AG08395 (cell line): Measurements from ENCODE around the gene MAP3K20.
"Not testable (repeated sequence)": the region's sequence is repeated elsewhere in the genome, so short reads cannot be mapped to it uniquely, and the experiment has no call there.

Experiments used
- DNase-seq: peaks from one replicate; pipeline ENCODE4 v3.0.0; 2012; ENCODE audit warnings: mixed read lengths, low spot score

MAP3K20 gene

DNA sequence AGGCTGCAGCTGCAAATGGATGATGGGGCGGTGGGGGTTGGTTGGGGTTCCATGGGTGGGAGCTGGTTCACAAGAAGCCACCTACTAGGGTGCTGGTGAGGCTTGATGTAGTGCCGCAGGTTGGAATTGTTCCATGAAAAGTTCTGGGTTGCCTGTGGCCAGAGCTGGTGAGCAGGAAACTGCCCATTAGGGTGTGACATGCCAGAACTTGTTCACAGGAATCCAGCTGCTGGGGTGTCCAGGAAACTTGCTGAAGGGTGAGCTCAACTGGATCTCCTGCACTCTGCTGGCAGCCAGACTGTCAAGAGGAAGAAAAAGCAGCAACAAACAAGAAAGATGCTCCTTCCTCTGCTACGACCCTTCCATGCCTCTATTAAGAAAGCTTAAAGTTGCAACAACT lies 48.8 kb downstream of the MAP3K20 start:
- no peak for DNase-seq

DNA sequence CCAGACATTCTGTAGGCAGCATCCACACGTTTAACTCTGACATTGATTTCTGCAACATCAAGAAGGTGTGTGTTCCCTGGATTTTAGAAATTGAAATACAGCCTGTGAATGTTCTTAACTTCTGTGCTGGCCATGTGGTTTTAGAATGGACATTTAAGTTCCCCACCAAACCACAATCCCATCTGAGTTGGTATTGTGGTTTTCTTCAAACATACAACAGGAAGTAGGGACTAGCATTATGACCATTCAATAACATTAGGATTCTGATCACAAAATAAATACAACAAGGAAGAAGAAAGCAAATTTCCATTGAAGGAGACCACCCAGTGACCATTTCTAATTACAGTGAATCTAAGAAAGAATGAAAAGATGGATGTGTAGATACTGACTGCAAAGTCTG lies 51.2 kb downstream of the MAP3K20 start:
- DNase-seq: no peak

DNA sequence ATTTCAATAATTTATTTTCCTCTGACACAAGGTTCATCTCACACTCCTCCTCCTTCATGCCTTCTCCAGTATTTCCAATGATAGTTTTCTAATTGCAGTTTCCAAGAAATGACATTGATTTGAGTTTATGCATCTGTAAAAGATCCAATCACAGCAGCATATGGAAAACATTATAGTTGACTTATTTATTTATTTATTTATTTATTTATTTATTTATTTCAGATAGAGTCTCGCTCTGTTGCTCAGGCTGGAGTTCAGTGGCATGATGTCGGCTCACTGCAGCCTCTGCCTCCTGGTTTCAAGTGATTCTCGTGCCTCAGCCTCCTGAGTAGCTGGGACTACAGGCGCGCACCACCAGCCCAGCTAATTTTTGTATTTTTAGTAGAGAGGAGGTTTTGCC lies 52.5 kb downstream of the MAP3K20 start:
- DNase-seq: not testable (repeated sequence)

DNA sequence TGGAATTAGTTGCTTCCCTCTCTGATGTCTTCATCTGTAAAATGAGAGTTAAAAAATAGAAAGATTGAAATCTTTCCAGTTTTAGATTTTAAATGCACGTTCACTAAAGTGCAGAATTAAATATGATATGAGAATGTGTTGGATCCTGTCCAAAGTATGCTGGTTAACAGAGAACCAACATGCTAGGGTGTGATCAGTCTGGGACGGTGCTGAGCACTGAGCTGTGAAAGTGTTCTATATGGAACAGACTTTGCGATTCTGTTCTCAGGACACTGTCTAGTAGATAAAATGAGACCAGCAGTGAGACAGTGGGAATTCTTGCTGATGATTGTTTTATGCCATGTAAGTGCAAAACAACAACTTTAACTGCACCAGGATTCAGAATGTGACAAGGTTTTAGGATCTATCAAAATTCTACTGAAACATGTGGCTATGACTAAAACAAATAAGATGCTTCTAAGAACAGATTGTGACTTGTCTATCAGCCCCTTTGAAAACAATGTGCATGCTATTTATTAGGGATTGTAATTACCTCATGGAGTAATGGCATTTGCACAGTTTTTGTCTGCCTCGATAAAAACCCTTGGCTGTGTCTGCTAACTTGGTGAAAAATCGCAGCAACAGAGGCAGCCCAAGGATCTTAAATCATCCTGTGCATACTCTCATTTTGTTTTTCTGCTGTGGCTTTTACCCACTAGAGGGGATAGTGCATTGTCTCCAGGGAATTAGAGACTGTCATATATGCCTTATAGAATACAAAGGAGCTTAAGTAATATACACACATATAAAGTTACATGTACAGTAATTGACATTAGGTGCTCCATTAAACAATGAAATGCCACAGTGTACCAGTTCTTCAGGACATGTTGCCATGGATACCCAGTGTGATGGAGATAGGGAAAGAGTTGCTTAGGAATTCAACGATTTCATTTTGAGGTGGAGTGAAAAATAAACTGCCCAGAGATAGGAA lies 55.1 kb downstream of the MAP3K20 start:
- DNase-seq: no peak

DNA sequence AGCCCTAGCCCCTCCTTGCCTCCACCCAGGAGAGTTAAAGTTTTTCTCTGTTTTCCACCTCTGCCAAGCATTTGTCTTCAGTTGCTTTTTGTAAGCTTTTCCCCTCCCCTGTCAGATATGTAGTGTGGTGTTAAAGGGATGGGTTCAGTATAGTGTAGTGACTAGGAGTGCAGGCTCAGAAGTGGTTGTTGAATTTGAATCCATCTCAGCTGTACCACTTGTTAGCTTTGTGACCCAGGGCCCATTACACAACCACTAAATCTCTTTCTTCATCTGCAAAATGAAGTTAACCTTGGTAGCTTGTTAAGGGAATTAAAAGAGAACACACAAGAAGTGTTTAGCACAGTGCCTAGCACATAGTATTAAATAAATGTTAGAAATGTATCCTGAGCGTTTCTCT lies 56.9 kb downstream of the MAP3K20 start:
- DNase-seq: no peak

DNA sequence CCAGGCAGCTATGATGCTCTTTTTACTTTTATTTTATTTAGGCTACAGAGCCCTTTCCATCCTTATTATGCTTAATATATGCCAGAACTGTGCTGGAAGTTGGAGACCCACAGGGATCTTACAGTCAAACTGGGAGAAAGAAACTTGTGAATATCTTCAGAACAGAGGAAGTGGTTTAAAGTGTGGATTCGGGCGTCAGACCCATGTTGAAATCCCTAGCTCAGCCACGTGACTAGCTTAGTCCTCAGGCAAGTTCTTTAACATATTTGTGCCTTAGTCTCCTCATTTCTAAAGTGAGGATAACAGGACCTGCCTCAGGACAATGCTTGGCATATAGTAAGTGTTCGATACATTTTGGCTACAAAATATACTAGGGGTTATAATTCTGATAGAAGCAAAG lies 59.1 kb downstream of the MAP3K20 start:
- DNase-seq: no peak

DNA sequence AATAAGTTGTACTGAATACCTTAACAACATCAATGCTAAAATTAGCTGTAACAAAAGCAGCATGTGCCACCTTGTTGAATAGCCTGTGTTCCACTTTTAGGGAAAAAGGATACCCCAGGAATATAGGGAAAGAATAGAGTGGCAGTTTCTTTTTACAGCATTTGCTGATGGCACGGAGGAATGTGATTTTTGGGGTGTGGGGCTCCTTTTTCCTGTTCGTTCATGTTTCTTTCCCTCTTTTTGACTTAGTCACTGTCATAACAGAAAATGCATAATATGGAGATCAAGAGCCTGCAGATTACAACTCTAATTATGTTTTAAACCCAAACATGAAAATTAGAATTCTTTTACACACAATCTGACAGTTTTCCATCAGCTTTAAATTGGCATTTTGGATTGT lies 60.4 kb downstream of the MAP3K20 start:
- no peak for DNase-seq

DNA sequence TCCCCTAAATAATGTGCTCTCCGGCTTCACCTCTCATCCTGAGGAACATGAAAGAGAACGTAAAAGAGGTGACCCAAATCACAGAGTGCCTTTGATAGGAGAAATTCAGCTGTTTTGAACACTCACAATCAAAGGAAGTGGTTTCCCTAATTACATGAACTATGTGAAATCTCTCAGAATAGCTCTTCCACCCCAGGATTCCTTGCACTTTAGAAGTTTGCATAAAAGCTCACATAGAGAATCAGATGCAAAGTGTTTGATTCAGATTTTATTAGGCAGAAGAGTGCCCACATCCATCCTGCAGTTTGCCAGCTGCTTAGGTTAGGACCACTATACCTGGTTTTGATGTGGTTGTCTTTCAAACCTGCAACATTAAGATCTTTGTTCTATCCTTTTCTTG lies 61.0 kb downstream of the MAP3K20 start:
- DNase-seq: peak; percentile 31

DNA sequence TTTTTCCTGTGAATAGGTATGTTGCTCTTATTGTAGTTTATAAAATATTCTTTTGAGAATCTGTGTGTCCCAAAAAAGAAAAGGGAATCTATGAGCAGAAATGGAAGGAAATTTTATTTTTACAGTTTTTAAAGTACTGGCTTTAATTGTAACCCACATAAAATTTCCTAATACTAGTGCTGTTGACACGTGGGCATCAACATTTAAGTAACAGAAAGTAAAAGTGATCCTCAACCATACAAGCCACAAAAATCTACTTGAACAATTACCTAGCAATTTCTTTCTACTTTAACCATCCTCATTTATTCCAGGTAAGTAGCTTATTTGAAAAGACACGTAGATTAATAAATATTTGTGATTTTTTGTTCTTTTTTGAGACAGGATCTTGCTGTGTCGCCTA lies 62.0 kb downstream of the MAP3K20 start:
- no peak for DNase-seq

DNA sequence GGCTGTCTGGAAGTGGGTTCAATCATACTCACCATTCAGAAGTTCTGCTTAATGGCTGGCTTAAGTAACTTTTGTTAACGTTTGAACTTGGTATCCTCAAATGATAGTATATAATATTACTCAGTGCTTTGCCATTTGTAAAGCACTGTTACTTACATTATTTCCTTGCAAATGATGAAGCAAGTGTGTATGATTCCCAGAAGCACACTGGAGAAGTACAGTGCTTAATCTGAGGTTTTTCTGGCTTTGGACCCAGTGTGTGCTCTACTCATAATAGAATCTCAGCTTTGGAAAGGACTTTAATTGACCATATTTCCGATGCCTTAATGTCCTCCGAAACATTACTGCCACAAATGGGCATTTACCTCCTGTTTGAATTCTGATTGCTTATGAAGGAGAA lies 63.3 kb downstream of the MAP3K20 start:
- no peak for DNase-seq

DNA sequence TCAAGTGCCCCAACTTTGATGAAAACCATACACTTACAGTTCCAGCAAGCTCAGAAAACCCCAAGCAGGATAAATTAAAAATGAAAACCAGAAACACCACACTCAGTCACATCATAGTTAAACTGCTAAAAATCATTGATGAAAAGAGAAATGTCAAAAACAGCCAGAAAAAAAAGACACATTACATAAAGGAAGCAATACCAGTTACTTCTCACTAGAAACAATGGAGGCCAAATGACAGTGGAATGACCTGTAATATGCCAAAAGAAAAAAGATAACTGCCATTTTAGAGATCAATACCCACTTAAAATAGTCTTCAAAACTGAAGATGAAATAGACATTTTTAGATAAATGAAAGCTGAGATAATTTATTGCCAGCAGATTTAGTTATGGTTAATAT lies 66.0 kb downstream of the MAP3K20 start:
- DNase-seq: no peak

DNA sequence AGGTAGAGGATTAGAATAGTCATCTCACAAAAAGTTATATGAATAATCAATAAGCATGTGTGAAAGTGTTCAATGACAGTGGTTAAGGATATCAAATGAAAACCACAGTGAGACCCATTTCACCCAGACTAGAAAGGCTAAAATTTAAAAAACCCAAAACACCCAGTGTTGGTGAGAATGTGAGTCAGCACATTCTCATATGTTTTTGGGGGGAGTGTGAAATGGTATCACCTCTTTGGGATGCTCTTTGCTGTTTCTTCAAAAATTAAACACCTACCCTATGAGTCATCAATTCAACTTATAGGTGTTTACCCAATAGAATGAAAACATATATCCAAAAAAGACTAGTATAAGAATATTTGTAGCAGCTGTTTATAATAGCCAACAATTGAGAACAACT lies 69.8 kb downstream of the MAP3K20 start:
- DNase-seq: no peak

DNA sequence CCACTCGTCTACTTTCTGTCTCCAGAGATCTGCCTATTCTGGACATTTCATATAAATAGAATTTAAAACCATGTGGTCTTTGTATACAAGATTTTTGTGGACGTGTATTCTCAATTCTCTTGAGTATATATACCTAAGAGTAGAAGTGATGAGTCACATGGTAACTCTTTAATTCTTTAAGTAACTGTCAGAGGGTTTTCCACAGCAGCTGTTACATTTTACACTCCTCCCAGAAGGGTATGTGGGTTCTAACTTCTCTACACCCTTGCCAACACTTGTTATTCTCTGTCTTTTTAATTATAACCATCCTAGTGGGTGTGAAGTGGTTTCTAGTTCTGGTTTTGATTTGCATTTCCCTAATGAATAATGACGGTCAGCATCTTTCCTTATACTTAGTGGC lies 70.9 kb downstream of the MAP3K20 start:
- no peak for DNase-seq

DNA sequence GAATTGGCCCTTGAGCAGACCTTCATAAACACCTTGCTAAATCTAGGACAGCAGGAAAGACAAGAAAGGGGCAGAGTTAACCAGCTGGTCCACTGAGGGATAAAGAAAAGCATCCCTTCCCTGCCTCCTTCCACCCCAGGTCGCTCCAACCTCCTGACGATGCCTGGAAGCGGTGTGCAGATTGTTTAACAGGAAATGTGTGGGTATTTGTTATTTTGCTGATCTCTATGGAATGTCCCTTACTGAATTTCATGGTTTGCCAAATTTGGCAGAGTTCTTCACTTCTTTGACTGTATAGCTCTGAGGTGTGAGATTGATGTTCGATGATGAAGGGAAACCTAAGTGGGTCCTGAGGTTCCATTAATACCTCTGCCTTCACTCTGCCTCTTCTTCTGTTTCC lies 72.9 kb downstream of the MAP3K20 start:
- no peak for DNase-seq

DNA sequence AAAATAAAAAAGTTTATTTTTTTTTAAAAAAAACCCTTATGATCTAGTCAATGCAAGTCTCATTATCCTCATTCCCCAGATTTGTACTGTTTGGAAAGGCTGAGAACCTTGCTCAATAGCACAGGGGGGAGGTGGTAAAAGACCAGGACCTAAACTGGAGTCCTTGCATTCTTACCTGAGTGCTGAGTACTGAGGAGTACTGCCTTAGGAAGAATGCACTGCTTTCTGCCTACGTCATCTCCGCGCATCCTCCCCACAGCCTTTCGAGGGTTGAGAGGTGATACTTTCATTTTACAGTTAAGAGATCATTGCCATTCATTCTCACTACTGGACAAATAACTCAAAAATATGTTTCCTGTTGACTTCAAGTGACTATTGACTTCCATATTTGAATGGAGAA lies 73.8 kb downstream of the MAP3K20 start:
- DNase-seq: no peak

DNA sequence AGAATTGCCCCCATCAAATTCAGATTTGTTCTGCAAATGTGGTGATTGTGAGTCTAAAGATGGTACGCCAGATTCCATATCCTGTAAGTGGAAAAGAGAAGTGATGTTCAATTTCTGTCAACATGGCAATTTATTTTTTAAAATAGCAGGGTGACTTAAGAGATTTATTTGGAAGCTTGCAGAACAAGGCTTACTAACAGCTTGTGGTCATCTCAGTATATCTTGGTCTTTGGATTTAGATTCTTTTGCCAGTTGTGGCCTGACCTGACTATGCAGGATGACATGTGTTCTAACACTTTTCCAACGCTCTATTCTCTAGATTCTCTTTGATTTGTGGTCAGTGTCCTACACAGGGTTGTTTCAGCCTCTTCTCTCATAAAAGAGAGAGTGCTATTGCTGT lies 74.4 kb downstream of the MAP3K20 start:
- peak; percentile 45 for DNase-seq

DNA sequence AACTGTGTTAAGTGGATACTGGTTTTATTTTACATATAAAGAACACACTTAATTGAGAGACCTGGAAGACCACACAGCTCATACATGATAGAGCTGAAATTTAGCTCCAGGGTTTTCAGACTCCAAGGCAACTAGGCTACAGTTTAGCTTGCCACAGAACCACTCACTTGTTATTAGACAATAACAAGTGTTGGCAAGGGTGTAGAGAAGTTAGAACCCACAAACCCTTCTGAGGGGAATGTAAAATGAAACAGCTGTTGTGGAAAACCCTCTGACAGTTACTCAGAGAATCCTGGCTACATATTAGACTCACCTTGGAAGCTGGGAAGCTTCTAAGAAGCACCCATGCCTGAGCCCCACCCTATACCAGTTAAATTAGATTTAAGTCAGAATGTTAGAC lies 75.3 kb downstream of the MAP3K20 start:
- DNase-seq: no peak

DNA sequence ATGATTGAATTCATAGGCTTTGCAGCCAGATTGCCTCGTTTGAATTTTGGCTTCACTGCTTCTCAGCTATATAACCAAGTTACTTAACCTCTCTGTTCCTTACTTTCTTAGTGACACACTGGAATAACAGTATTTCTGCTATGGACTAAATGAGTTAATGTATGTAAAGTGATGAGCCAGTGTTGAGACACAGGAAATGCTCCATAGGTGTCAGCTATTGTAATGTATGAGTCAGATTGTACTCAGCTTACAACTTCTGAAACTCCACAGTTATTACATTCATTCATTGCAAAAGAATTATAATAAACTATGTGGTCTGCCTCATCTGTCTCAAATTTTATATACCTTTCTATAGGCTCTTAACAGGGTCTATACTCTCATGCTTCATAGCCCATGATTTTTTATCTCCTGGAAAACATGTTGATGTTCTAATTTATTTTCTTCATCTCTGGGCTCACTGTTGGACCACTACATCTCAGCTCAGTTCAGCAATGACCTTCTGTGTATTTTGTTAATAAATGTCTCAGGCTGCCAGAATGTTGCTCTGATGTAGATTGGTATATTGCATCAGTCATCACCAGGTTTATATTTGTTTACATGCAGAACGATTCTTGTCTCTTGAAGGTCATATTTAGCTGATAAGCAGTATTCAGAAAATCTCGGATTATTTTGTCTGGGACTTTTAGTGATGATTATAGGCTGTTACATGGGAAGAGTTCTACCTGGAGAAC lies 76.2 kb downstream of the MAP3K20 start:
- DNase-seq: no peak

DNA sequence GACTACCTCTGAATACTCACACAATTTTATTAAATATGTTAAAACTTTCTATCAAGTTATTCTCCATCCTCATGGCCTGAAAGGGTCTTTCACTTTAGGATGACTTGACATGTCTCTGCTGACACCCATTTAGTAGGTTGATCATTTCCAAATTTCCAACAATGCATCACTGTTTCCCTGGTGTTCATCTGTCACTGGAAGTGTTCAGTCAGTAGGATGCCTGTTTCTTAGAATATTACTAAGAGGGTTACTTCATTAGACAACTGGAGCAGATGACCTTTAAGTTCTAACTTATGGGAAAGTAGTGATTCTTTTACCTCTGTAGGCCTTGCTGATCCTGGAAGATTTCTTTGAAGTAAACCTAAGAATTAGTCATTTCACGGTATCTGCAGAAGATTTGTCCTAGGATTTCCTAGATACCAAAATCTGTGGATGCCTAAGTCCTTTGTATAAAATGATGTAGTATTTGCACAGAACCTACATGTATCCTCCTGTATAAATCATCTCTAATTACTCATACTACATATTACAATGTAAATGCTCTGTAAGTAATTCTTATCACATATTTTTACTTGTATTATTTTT lies 77.7 kb downstream of the MAP3K20 start:
- no peak for DNase-seq

DNA sequence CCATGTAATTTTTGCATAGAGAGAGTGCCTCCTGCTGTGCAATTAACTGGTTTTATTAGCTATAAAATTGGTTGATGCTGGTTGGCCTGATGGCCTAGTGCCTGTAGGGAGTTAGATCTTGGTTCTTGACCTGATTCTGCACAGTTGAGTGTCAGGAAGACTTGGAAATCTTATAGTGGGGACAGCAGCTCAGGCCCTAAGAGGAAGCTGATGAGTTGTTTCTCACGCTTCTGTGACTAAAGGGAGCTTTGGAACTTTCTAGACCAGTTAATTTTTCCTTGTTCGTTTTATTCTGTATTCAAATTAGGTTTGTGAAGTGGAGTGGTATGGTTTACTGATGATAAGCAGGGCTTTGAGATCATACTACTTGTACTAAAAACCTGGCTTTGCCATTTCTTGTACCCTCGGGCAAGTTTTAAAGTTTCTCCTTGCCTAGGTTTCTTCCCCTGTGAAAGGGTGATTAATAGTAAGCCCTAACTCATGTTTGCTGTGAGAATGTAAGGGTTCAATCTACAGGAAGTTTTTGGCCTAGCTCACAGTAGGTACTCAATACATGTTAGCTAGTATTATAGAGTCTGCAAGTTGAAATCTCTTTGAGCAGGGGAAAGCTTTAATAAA lies 82.1 kb downstream of the MAP3K20 start:
- no peak for DNase-seq

DNA sequence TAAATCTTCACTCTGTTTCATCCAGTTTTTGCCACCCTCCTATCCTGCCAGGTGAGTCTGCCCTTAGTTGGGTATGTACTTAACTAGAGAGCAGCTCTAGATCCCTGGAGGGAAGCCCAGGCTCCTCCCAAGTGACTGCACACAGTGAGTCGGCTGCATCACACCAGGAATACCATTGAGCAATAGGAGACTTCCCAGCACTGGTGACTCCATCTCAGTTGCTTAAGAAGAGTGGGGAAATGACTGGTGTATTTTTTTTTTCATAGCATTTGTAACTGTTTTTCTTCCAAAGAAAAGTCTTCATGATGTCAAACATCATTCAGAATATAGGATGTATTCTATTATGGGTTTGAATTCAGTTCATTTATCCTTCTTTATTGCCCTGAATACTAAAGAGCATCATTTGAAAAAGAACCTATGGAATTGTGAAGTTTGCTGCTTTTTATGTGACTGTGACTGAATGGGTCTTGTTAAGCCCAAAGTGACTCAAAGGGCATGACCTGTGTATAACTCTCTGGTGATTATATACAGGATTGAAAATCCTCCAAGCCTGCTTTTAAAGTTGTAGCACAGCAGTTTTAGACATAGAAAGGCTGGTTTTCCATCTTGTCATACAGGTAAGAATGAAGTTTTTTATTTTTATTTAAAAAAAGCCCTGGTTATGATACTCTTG lies 84.3 kb downstream of the MAP3K20 start:
- peak; percentile 92 for DNase-seq

DNA sequence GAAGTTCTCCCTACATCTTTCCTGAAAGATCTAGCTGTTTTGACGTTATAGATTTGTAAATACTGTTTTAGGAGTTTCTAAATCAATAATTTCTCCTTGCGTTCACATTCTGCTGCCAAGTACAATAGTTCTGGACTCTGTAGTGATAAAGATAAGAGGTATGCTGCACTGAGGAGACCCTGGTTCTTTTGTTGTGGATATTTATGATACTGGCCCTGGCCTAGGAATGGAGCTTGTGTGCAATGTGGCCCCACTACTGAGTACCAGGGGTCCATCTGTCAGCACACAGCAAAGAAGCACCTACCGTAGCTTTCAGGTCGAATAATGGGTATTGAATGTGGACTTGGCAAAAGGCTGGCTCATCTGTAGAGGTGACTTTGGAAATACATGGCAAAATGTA lies 85.0 kb downstream of the MAP3K20 start:
- DNase-seq: no peak
